Measurements from ENCODE around the gene RALGDS. TPM values are rescaled to one million over a fixed set of nuclear protein-coding genes. Genes with fewer than 3 reads are reported as not detected.
"Not testable (repeated sequence)": the region's sequence is repeated elsewhere in the genome, so short reads cannot be mapped to it uniquely, and the experiment has no call there.

The RALGDS gene
- total and polyA plus RNA-seq, 2 donors (not counting 3 experiments of a cell fraction or from before 2014, with no cell fraction given): 41.4 to 60.0 TPM

- H3K79me2 ChIP-seq (ENCODE audit: control insufficient read depth, insufficient read depth, low read length): no peaks in the 10 kb centered on the region
- H3K9me1 ChIP-seq (replicated peaks; ENCODE audit: control insufficient read depth, extremely low read depth, insufficient read depth, low read length): no peaks in the 10 kb centered on the region
- ChIA-PET CTCF (no interaction called here), POLR2A (no interaction called here)
- no TSS peak for BruUV-seq (replicated peaks)
- TF ChIP-seq JUN (IDR thresholded peaks at IDR 0.05; ENCODE audit: borderline replicate concordance, insufficient read depth, insufficient read length, low read depth) (no peak), POLR2AphosphoS5 (IDR thresholded peaks at IDR 0.05; ENCODE audit: insufficient read depth, low read depth, low read length) (no peak), FOS (IDR thresholded peaks at IDR 0.05; ENCODE audit: borderline replicate concordance, insufficient read depth, low read length) (no peak), EZH2 (IDR thresholded peaks at IDR 0.05; ENCODE audit: borderline replicate concordance, low read depth, low read length, severe bottlenecking) (no peak), GATA2 (IDR thresholded peaks at IDR 0.05; ENCODE audit: insufficient read depth, insufficient read length, low read depth, low read length) (no peak)
- TF ChIP-seq, protein P1, sequence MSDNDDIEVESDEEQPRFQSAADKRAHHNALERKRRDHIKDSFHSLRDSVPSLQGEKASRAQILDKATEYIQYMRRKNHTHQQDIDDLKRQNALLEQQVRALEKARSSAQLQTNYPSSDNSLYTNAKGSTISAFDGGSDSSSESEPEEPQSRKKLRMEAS (IDR thresholded peaks at IDR 0.05; ENCODE audit: insufficient read depth, insufficient read length): no peak
- H2AFZ ChIP-seq (ENCODE audit: low read depth, low read length): no peak overlapping the region
- dilution Hi-C loops (cut with MboI; ENCODE audit: extremely low pct_ligation_motif_present, low sequenced_read_pairs): no loop called here
- intact Hi-C loops (cut with micrococcal nuclease): no loop called here
- no peak overlapping the region for H3K9ac ChIP-seq (replicated peaks; ENCODE audit: extremely low read depth, insufficient read depth, low read length)
- H3K4me3 ChIP-seq (replicated peaks in 1 of 3; ENCODE audit: insufficient read depth in 1 of 3, low read depth in 1 of 3, low read length in 3 of 3): no peak overlapping the region
- no peaks in the 10 kb centered on the region for H4K20me1 ChIP-seq (replicated peaks; ENCODE audit: control insufficient read depth, extremely low read depth, insufficient read depth, low read length)
- H3K27ac ChIP-seq (ENCODE audit: insufficient read depth, low read depth, low read length): no peak overlapping the region
- H3K4me1 ChIP-seq (ENCODE audit: control insufficient read depth, extremely low read depth, insufficient read depth, low read length): no peaks in the 10 kb centered on the region
- DNase-seq (ENCODE audit: low read depth, low spot score) (no peak), FAIRE-seq (no peak)
- H3K4me2 ChIP-seq (ENCODE audit: insufficient read depth, low read length): no peak overlapping the region
- H3K27me3 ChIP-seq (ENCODE audit: control insufficient read depth in 2 of 2, insufficient read depth in 2 of 2, low read length in 2 of 2): no peaks in the 10 kb centered on the region
- H3K9me3 ChIP-seq (replicated peaks; ENCODE audit: control insufficient read depth, insufficient read depth, low read length): no peaks in the 10 kb centered on the region
- no peaks in the 10 kb centered on the region for H3K36me3 ChIP-seq (ENCODE audit: control insufficient read depth in 2 of 2, extremely low read depth in 1 of 2, insufficient read depth in 2 of 2, low read length in 2 of 2)
These were observed 34.1 kb downstream of the RALGDS start for GRCh38 chr9:133086894-133087293.

GRCh38 chr9:133086212-133086860 is 34.7 kb downstream of the RALGDS start:
- H3K4me3 ChIP-seq (replicated peaks in 1 of 3; ENCODE audit: insufficient read depth in 1 of 3, low read depth in 1 of 3, low read length in 3 of 3); POLR2A ChIA-PET; H3K79me2 ChIP-seq (ENCODE audit: control insufficient read depth, insufficient read depth, low read length); intact Hi-C loops (cut with micrococcal nuclease); CTCF ChIA-PET; FAIRE-seq; DNase-seq (ENCODE audit: low read depth, low spot score); H3K27ac ChIP-seq (ENCODE audit: insufficient read depth, low read depth, low read length); H3K9me3 ChIP-seq (replicated peaks; ENCODE audit: control insufficient read depth, insufficient read depth, low read length); BruUV-seq (replicated peaks); H3K9me1 ChIP-seq (replicated peaks; ENCODE audit: control insufficient read depth, extremely low read depth, insufficient read depth, low read length); H3K36me3 ChIP-seq (ENCODE audit: control insufficient read depth in 2 of 2, extremely low read depth in 1 of 2, insufficient read depth in 2 of 2, low read length in 2 of 2); H3K4me1 ChIP-seq (ENCODE audit: control insufficient read depth, extremely low read depth, insufficient read depth, low read length); H3K9ac ChIP-seq (replicated peaks; ENCODE audit: extremely low read depth, insufficient read depth, low read length); H3K4me2 ChIP-seq (ENCODE audit: insufficient read depth, low read length); dilution Hi-C loops (cut with MboI; ENCODE audit: extremely low pct_ligation_motif_present, low sequenced_read_pairs); H2AFZ ChIP-seq (ENCODE audit: low read depth, low read length); H4K20me1 ChIP-seq (replicated peaks; ENCODE audit: control insufficient read depth, extremely low read depth, insufficient read depth, low read length); H3K27me3 ChIP-seq (ENCODE audit: control insufficient read depth in 2 of 2, insufficient read depth in 2 of 2, low read length in 2 of 2): not testable (repeated sequence)

DNA sequence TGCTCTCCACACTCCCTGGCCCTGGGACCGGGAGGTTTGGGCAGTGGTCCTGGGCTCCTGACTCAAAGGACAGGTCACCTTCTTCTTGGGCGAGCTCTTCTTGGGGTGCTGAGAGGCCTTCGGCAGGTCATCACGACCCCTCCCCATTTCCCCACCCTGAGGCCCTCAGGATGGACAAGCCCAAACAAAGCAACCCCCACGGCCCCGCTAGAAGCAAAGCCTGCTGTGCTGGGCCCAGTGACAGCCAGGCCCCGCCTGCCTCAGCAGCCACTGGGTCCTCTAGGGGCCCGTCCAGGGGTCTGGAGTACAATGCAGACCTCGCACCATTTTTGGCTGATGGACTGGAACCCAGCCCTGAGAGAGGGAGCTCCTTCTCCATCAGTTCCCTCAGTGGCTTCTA is 37.4 kb downstream of the RALGDS start:
- H3K27me3 ChIP-seq (ENCODE audit: control insufficient read depth in 2 of 2, insufficient read depth in 2 of 2, low read length in 2 of 2); BruUV-seq (replicated peaks); H2AFZ ChIP-seq (ENCODE audit: low read depth, low read length); H3K27ac ChIP-seq (ENCODE audit: insufficient read depth, low read depth, low read length); FAIRE-seq; H4K20me1 ChIP-seq (replicated peaks; ENCODE audit: control insufficient read depth, extremely low read depth, insufficient read depth, low read length); H3K79me2 ChIP-seq (ENCODE audit: control insufficient read depth, insufficient read depth, low read length); dilution Hi-C loops (cut with MboI; ENCODE audit: extremely low pct_ligation_motif_present, low sequenced_read_pairs); CTCF ChIA-PET; H3K4me3 ChIP-seq (replicated peaks in 1 of 3; ENCODE audit: insufficient read depth in 1 of 3, low read depth in 1 of 3, low read length in 3 of 3); POLR2A ChIA-PET; intact Hi-C loops (cut with micrococcal nuclease); H3K9me3 ChIP-seq (replicated peaks; ENCODE audit: control insufficient read depth, insufficient read depth, low read length); H3K9me1 ChIP-seq (replicated peaks; ENCODE audit: control insufficient read depth, extremely low read depth, insufficient read depth, low read length); H3K36me3 ChIP-seq (ENCODE audit: control insufficient read depth in 2 of 2, extremely low read depth in 1 of 2, insufficient read depth in 2 of 2, low read length in 2 of 2); H3K4me2 ChIP-seq (ENCODE audit: insufficient read depth, low read length); H3K4me1 ChIP-seq (ENCODE audit: control insufficient read depth, extremely low read depth, insufficient read depth, low read length); DNase-seq (ENCODE audit: low read depth, low spot score); H3K9ac ChIP-seq (replicated peaks; ENCODE audit: extremely low read depth, insufficient read depth, low read length): not testable (repeated sequence)

All from endothelial cell of umbilical vein (primary cell).